ENCODE results near the gene HOXC9. TPM values are rescaled to one million over a fixed set of nuclear protein-coding genes. Genes with fewer than 3 reads are reported as not detected.

The HOXC9 gene
- total RNA-seq, 1 donor from 2014 or later: not detected

DNA sequence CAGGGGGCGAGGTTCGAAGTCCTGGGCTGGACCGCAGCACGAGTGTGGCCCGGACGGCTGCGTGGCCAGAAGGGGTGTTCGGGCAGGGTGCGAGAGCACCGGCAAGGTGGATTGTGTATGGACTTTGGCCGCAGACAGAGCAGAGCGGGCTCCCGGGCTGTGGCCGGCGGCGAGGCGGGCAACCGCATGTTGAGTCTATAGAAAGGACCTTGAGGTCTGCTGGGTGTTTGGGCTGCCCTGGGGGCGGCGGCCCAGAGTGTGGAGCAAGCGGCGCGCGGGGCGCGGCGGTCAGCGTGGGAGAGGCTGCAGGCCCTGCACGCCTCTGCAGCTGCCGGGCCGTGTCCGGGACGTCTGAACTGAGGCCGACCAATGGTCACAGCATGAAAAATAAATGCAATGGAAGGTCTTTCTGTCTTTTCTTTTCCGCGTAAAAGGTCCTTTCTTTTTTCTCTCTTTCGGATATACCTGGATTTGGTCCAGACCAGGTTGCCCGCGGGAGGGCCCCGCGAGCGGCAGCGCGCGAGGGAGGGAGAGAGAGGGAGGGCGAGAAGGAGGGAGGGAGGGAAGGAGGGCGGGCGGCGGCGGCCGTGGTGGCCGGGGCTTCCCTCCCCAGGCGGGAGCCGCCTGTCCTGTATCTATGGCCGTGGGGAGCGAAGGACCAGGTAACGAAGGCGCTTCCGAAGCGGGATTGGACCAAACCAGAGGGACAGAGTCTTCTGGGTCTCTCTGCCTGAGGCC lies 5.5 kb upstream of the HOXC9 start:
- peaks cover 48% of the 10 kb centered on the region for H3K27me3 ChIP-seq
- intact Hi-C loops (cut with DNase I): no loop called here
- H3K36me3 ChIP-seq: no peaks in the 10 kb centered on the region
- H3K9me3 ChIP-seq: no peaks in the 10 kb centered on the region
- peaks cover 26% of the 10 kb centered on the region for H3K4me1 ChIP-seq
- H3K27ac ChIP-seq: no peak overlapping the region
- no peak for DNase-seq (ENCODE audit: extremely low spot score in 2 of 2)
- TF ChIP-seq POLR2AphosphoS5 (IDR thresholded peaks at IDR 0.05; ENCODE audit: insufficient read depth in 1 of 2, low read depth in 1 of 2) (no peak), POLR2A (IDR thresholded peaks at IDR 0.05) (no peak)
- TF ChIP-seq, protein P1, sequence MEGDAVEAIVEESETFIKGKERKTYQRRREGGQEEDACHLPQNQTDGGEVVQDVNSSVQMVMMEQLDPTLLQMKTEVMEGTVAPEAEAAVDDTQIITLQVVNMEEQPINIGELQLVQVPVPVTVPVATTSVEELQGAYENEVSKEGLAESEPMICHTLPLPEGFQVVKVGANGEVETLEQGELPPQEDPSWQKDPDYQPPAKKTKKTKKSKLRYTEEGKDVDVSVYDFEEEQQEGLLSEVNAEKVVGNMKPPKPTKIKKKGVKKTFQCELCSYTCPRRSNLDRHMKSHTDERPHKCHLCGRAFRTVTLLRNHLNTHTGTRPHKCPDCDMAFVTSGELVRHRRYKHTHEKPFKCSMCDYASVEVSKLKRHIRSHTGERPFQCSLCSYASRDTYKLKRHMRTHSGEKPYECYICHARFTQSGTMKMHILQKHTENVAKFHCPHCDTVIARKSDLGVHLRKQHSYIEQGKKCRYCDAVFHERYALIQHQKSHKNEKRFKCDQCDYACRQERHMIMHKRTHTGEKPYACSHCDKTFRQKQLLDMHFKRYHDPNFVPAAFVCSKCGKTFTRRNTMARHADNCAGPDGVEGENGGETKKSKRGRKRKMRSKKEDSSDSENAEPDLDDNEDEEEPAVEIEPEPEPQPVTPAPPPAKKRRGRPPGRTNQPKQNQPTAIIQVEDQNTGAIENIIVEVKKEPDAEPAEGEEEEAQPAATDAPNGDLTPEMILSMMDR (IDR thresholded peaks at IDR 0.05): no peak
- peak overlapping the region; percentile 43 to 51 for H3K4me3 ChIP-seq

DNA sequence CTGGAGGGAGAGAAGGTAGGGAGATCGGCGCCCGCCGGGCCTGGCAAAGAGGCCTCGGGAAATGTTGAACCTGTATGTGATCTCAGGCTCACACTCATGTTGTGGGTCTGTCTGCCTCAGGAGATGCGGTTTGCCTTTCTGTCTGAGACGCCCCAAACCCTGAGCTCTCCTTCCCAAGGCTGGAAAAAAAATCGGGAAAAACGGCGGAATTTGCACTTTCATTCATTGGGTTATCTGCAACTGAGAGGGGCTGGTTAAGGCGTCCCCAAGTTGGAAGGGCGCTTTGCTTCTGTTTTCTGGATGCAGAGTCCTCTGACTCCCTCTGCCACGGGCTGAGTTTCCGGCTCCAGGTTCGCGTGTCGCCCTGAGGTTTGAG lies 5.0 kb upstream of the HOXC9 start:
- TF ChIP-seq POLR2A (IDR thresholded peaks at IDR 0.05): no peak
- TF ChIP-seq, protein P1 (IDR thresholded peaks at IDR 0.05): no peak
- no peak for TF ChIP-seq POLR2AphosphoS5 (IDR thresholded peaks at IDR 0.05; ENCODE audit: insufficient read depth in 1 of 2, low read depth in 1 of 2)
- Histone ChIP-seq H3K36me3 (no peaks in the 10 kb centered on the region), H3K4me1 (peaks cover 31% of the 10 kb centered on the region), H3K9me3 (no peaks in the 10 kb centered on the region), H3K4me3 (peak overlapping the region; percentile 43 to 51), H3K27ac (no peak overlapping the region), H3K27me3 (peaks cover 50% of the 10 kb centered on the region)
- intact Hi-C loops (cut with DNase I): no loop called here
- no peak for DNase-seq (ENCODE audit: extremely low spot score in 2 of 2)

DNA sequence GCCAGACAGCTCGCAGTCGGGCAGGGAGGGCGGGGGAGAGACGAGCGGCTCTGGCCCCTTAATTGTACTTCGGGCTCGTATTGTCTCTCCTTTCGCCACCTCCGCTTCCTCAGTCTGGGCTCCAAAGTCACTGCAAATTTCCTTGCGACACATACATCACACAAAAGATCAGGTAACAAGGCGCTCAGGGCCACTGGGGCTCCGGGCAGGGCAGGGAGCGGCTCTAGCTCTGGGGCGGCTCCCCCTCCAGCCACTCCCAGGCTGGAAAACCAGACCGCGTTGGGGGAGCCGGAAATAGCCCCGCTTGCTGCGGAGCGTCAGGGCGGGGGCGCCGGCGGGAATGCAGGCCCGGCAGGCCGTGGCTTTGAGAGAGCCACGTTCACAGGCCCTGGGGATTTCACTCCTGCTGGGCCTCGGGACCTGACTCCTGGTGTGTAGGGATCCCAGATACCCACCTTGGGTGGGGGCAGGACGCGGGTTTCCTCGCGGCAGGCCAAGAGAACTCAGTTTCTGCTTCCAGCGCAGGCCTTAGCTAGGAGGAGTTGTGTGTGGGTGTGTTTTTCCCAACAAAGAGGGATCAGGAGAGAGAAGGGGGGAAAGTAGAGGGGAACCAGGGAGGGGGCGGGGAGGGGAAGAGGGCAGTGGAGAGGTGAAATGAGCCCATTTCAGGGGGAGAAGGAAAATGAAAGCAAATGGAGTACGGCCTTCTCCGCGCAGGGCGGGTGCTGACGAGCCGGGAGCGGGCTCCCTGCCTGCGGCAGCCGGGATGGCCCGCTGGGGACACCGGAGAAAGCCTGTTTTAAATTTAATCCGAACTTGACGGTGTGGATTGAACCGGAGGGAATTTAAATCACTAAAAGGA lies 4.4 kb upstream of the HOXC9 start:
- H3K9me3 ChIP-seq: no peaks in the 10 kb centered on the region
- peaks cover 37% of the 10 kb centered on the region for H3K4me1 ChIP-seq
- H3K27me3 ChIP-seq: peaks cover 52% of the 10 kb centered on the region
- no peaks in the 10 kb centered on the region for H3K36me3 ChIP-seq
- no peak overlapping the region for H3K27ac ChIP-seq
- intact Hi-C loops (cut with DNase I): no loop called here
- DNase-seq (ENCODE audit: extremely low spot score in 2 of 2): no peak
- H3K4me3 ChIP-seq: peak overlapping the region; percentile 43 to 51
- TF ChIP-seq POLR2AphosphoS5 (IDR thresholded peaks at IDR 0.05; ENCODE audit: insufficient read depth in 1 of 2, low read depth in 1 of 2): no peak
- TF ChIP-seq, protein P1 (IDR thresholded peaks at IDR 0.05): no peak

DNA sequence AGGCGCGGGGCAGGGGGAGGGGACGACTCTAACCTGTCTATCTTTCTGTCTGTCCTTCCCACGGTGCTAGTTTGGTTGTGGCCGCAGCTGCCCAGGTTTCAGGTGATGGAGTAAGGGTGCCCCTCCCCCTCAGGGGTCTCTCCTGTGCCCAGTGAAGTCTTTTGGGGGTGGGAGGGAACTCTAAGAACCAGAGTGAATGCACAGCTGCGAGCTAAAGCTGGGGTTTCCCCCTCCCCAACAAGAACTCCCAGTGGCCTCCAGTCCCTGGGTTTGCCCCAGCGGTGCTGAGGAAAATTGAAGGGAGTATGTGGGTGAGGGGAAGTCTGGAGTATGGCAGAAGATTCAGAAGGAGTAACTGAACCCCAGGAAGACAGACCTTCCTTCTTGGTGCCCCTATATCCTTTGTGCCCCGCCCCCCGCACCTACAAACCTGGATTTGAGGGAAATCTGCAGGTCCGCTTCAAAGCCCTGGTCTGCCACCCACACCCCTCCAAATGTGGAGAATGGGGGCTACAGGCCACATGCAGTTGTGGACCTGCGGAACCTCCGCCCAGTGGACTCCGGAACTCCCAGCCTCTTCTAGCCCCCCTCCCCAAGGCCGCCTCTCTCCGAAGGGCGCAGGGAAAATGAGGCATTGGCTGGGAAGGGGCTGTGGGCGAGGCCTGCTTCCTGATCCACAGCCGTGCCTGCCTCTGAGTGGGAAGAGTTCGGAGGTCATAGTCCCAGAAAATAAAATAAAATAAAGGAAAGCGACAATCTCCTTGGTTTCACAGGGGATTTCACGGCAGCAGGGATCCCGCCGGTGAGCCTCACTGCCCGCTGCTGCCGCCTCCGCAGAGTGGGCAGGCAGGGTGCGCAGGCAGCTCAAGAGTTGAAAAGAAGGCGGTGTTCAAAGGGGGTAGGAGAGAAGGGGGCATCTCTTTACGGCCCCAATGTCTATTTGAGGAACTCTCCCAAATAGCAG lies 3.4 kb upstream of the HOXC9 start:
- Histone ChIP-seq H3K4me1 (peaks cover 39% of the 10 kb centered on the region), H3K27me3 (peaks cover 61% of the 10 kb centered on the region), H3K36me3 (no peaks in the 10 kb centered on the region), H3K4me3 (peak overlapping the region; percentile 43 to 51), H3K27ac (no peak overlapping the region), H3K9me3 (no peaks in the 10 kb centered on the region)
- DNase-seq (ENCODE audit: extremely low spot score in 2 of 2): no peak
- intact Hi-C loops (cut with DNase I): no loop called here
- TF ChIP-seq, protein P1 (IDR thresholded peaks at IDR 0.05): no peak
- no peak for TF ChIP-seq POLR2A (IDR thresholded peaks at IDR 0.05)
- no peak for TF ChIP-seq POLR2AphosphoS5 (IDR thresholded peaks at IDR 0.05; ENCODE audit: insufficient read depth in 1 of 2, low read depth in 1 of 2)
